GM19324 (cell line): ENCODE data around the gene CORO1C.
"Not testable (repeated sequence)": the region's sequence is repeated elsewhere in the genome, so short reads cannot be mapped to it uniquely, and the experiment has no call there.

ENCODE experiments used
- ATAC-seq: cut with Tn5 transposase; IDR thresholded peaks from one replicate; pipeline ENCODE4 v1.9.1; 2021; ENCODE audit warnings: mild to moderate bottlenecking, moderate library complexity; ENCODE audit not compliant: unreplicated experiment, low FRiP score

The CORO1C gene

GRCh38 chr12:108638141-108638827, 93.0 kb downstream of the CORO1C start:
- no peak for ATAC-seq

DNA sequence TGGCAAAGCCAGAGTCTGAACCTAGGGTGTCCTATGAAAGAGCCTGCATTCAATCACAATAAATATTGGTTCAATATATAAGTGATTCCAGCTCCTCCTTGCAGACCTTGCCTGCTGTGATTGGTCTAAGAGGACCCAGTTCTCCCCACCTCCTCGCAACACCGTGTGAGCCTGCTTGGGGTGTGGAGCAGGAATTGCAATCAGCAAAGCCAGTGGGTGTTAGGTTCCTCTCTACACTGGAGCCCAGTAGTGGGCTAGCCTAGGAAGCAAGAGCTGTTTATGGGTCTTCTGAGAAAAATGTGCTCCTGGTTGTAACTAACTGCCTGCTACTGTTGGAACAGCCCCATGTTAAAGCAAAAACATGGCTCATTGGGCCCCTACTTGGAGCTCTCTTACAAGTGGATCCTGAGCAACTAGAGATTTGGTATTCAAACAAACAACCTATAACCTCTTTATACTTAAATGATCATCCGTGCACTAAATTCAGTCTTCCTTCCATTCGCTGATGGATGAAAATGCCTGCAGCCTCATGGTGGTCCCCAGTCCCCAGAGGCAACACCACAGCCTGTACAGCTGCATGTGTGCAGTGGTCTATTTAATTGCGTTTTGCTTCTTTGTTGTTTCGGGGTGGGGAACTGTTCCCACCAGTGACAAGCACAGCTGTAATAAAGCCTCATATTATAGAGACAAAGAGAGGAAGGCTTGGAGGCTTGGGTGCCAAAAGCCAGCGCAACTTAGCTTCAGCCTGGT, 93.9 kb downstream of the CORO1C start:
- ATAC-seq, result no peak

- no peak for ATAC-seq
These were observed 95.1 kb downstream of the CORO1C start for GRCh38 chr12:108635997-108636808.

DNA sequence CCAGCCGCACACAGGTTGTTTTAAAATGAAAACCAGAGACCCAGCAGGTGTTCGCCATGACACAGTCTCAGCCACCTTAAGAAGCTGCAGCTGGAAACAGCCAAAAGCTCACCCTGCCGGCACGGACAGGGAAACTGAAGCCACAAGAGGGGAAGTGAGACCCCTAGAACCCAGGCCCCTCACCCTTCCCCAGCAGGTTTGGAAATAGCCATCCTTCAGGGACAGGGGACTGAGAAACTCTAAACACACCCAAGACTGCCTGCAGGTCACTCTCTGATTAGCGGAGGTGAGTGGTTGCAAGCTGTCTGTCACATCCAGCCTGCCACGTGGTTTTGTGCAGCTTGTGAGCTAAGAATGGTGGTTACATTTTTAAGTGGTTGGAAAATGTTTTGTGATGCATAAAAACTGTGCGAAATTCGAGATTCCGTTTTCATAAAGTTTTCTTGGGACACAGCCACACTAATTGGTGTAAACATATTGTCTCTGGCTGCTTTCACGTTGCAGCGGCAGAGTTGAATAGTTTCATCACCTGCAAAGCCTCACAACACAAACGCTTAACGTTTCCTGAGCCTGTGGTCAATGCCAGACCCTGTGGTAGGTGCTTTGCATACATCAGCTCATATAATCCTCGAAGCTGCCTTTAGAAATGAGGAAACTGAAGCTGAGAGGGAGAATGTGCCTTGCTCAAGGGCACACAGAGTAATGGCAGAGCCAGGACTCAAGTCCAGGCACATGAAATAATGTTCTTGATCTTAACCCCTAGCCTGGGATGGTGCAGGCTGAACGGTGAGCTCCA, 95.9 kb downstream of the CORO1C start:
- peak; percentile 50 for ATAC-seq

GRCh38 chr12:108634341-108634751, 97.0 kb downstream of the CORO1C start:
- no peak for ATAC-seq

DNA sequence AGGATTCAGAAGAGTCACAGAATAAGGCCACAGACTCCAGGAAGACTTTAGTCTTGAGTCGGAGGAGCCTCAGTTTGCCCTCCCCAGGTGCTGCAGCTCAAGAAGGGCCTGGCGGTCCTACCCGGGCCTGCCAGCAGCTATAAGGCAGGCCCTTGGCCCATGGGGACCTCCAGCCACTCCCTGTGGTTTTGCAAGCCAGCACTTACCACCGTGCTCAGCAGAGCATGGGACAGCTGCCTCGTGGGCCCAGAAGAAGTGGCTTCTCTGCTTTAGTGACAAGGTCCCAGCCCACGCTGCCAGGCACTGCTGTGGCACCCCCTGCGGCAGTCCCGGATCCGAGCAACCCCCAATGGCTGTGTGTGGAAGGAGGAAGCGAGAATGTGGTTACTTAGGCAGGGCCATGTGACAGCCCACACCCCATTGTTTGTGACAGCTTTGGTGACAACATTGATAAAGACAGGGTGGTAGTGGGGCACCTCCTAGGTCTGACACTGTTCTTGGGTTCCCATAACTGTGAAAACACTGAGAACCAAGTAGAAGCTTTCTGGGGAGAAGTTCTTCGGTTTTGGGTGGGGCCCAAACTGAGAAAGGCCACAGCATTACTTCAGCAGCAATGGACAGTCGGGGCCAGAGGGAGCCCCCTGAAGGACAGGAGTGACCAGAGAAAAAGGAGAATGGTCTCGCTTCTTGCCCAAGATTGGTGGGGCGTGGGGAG, 97.6 kb downstream of the CORO1C start, which contains the start of gene SELPLG:
TSS of gene SELPLG (minus strand) at position 361 of the 715 bp plus-strand sequence. CDS start 9,587 bp downstream, outside the sequence.
- ATAC-seq, result peak; percentile 68

DNA sequence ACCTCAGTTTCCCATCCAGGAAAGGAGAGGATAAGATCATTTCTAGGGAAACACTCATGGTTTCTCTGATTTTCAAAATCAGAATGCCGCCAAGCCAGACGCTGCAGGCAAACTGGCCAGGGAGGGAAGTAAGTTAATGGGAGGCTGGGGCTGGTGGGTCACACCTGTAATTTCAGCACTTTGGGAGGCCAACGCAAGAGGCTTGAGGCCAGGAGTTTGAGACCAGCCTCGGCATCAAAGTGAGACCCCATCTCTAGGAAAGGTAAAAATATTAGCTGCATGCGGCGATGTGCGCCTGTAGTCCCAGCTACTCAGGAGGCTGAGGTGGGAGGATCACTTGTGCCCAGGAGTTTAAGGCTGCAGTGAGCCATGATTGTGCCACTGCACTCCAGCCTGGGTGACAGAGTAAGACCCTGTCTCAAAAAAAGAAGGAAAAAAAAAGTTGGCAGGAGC, 98.2 kb downstream of the CORO1C start:
- no peak for ATAC-seq

DNA sequence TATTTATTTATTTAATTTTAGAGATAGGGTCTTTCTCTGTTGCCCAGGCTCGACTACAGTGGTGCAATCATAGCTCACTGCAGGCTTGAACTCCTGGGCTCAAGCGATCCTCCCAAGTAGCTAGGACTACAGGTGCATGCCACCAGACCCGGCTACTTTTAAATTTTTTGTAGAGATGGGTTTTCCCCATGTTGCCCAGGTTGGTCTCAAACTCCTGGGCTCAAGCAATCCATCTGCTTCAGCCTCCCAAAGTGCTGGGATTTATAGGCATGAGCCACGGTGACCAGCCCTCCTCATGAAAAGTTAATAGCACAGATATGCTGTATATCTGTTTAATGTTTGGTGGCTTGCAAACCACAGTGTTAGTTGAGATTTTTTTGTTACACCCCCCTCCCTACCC, 100.1 kb downstream of the CORO1C start:
- ATAC-seq, result not testable (repeated sequence)

DNA sequence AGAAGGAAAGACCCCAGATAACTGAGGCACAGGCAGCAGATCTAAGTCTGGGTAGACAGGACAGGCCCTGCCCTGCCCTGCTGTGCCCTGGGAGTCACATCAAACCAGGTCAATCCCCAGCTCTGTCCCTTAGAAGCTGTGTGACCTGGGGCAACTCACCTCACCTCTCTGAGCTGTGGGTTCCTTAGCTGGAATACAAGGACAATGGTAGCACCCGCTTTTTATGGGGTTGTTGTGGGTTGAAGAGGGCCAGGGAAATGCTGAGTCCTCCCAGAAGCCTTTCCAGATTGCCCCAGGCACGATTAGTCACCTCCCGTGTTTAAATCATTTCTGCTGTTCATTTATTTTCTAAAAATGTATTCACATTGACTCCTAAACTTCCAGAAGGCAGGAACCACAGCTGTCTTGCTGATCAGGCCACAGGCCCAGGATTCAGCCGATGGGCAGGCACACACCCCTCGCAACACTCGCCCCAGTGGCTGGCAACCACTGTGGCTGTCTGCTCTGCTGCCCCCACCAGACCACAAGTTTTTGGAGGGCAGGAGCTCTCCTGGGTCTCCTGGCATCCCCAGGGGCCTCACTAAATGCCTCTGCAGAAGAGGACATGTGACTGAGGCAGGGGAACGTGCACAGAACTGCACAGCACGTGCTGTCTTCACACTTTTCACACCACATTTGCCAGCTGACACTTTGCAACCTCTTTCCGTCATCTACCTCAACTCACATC, 100.7 kb downstream of the CORO1C start:
- ATAC-seq, result no peak

- ATAC-seq, result no peak
These were observed 101.4 kb downstream of the CORO1C start for GRCh38 chr12:108629824-108630476.

DNA sequence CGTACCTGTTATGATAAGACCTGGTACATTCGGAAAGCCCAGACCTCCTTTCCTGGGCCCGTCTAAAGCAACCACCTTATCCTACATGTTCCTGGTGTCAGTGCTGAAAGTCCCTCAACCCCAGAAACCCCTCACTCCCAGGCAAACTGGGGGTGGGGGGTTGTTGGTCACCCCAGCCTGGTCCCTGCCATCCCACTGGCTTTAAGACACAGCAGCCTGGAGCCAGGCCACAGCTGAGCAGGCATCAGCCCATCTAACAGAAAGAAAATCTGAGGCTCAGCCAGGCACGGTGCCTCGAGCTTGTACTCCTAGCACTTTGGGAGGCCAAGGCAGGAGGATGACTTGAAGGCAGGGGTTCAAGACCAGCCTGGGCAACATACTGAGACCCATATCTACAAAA, 102.2 kb downstream of the CORO1C start:
- no peak for ATAC-seq

GRCh38 chr12:108627134-108627920, 104.0 kb downstream of the CORO1C start:
- no peak for ATAC-seq

DNA sequence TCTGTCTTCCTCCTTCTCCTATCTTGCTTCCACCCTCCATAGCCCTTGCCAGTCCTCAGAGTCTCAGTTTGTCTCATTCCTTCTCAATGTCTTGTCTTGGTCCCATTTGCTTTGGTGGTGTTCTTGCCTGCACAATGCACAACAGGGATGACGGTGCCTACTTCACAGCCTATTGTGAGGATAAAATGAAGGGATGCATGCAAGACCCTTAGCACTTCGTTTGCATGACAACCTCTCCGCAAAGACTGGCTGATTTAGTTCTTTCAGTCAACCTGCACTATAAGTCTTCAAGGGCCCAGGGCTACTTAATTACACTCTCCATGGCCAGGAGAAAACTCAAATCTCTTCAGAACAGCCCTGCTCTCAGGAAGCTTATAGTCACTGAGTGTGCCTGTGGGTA, 106.1 kb downstream of the CORO1C start:
- no peak for ATAC-seq

- no peak for ATAC-seq
These were observed 107.7 kb downstream of the CORO1C start for GRCh38 chr12:108623577-108623976.

DNA sequence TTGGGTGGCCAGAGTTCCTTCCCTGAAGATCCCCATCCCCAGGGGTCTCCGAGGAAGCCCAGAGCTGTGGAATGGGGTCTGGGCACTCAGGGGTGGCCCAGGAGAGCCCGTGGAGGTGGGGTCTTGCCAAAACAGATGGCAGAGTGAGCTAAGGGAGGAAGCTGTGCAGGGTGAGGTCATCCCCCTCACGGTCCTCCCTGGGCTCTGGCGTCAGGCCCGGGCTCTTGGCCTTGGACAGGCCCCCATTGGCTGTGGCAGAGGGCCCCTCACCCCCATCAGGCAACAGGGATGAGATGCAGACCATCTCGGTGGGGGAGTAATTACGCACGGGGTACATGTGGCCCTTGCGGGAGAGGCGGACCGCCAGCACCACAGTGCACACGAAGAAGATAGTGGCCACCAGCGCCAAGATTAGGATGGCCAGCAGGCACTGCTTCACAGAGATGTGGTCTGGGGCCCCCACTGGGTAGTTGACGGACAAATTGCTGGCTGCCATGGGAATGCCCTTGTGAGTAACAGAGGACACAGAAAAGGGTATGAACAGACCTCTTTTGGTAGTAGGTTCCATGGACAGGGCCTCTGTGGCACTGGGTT, 108.3 kb downstream of the CORO1C start:
- no peak for ATAC-seq

DNA sequence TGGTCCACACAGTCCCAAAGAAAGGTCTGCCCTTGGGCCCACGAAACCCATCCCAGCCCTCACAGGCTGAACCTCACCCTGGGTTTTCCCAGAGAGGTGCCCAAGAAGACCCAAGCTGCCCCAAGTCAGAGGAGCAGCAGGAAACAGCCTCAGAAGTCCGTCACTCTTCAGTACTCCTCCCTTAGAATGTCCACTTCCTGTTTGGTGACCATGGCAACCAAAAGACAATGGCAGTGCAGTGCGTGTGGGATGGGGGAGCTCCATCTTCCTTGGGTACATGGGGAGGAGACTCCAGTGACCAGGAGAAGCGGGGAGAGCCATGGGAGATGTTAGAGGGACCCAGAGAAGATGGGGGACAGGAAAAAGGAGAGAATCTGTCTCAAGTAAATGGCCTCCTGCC, 108.9 kb downstream of the CORO1C start:
- no peak for ATAC-seq

DNA sequence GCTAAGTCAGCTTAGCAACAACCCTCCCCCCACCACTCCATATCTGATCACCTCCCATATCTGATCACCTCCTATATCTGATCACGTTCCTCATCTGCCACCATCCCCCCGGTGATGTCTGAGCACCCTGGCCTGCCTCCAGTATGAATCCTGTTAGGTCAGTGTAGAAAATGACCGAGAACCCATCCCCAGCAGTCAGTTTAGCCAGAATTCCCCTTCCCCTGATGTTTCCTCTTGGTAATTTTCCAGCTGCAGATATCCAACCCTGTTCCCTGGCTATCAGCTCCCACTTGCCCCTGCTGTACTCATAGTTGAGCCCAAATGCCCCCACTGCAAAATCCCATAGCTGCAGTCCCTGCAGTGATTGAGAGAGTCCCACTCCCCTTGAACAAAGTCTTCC, 110.2 kb downstream of the CORO1C start:
- no peak for ATAC-seq
